GM15510 (cell line): ENCODE results near the gene MOB3C.

Experiments used
- POLR2A ChIP-seq: IDR thresholded peaks from 3 replicates; pipeline ENCODE4 v1.6.1; 2011; ENCODE audit warnings: borderline replicate concordance; ENCODE audit not compliant: insufficient read length; ENCODE audit errors: extremely low read depth

Gene MOB3C

DNA sequence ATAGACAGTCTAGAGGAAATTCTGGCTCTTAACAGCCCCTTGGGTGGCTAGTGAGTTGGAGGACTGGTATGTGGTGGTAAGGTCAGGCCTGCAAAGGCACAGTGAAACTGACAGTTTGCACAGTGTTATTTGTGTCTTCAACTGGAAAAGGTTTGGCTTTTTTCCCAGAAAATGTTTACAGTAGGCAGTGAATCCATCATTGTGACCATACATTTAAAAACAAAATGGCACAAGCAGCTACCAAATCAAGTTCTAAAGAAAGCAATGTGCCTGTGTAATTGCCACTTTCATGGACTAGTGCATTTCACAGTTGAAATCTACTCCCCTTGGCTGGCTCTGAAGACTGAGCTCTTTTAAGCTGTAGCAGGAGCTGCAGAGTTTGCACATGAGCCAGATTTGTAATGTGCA, 26.8 kb upstream of the MOB3C start:
- TF ChIP-seq POLR2A: no peak

DNA sequence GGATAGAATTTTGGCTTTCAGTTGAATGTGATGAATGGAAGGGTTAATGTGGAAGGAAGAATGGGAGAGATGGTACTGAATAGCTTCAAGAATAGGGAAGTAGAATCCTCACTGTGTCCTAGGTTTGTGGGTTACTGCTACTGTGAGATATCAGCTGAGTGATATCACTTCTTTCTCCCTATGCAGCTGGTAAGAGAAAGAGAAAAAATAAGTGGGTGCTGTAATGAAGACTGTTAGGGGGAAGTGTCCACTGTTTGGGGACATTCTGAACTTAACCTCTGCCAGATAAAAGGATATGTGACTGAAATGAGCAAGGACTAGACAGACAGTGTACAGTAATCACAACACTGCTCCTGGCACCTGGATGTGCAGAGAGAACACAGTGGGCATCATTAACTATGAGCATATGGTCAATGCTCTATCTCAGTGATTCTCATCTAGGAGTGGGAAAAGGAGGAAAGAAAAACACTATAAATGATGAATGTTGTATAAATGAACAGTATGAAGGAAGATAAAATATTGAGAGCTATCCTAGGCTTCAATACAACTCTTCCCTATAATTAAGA, 25.6 kb upstream of the MOB3C start:
- TF ChIP-seq POLR2A: no peak

DNA sequence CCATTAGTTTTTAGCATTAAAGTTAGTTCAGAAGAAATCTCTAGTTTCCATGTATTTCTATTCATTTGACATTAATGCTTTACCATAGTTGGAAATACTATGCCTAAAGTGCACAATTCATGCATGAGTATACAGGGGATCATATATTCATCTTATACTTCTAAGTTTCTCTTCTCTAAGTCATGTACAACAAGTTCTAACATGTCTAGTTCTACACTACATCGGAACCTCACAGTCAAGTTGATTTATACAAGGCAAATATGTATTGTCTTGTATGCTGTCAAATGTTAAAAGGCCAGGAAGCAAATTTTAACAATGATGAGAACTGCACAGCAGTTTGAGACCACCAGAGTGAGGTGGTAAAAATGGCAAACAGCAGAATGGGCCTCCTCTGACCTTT, 22.9 kb upstream of the MOB3C start:
- no peak for TF ChIP-seq POLR2A

DNA sequence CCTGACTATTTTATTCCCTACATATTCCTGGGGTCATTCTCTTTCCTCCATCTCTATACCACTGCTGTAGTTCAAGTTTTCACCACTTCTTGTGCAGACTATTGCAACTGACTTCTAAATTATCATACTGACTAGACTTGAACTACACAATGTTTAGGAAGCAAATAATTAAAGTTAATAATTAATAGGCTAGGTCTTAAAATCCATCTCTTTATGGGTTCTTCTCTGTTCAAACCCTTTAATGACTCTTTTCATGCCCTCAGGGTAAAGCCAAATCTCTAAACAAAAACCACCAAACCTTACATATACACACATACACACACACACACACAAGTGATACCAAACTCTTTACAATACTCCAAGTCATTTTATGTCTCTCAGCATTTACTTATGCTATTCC, 22.3 kb upstream of the MOB3C start:
- TF ChIP-seq POLR2A: no peak

DNA sequence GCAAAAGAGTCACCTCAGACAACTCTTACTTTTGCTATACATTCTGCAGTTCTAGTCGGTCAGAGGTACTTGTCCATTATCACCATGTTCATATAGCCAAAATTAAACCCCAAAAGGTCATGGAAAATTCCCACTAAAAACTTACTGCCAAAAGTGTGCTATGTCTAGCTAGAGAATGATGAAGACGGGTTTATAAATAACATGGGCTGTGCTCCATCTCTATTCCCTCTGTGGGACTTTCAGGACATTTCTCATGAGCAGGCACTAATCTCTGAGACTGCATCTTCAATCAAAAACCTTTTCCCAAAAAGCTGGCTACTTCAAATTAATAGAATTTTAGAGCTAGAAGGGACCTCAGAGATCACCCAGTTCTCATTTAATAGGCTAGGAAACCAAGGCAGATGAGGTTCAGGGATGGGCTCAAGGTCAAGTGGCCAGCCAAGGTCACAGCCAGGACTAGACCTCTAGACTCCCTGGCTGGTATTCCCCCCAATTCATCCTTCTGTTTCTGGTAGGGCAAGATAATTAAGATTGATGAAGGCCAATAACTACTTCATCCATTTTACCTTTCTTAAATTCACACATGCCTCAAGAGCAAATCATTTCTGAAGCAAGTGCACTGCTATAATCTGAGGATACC, 21.0 kb upstream of the MOB3C start:
- TF ChIP-seq POLR2A: no peak

- no peak for TF ChIP-seq POLR2A
These were observed 18.6 kb upstream of the MOB3C start for GRCh38 chr1:46635205-46635604.

GRCh38 chr1:46630719-46631118, 14.1 kb upstream of the MOB3C start:
- no peak for TF ChIP-seq POLR2A

DNA sequence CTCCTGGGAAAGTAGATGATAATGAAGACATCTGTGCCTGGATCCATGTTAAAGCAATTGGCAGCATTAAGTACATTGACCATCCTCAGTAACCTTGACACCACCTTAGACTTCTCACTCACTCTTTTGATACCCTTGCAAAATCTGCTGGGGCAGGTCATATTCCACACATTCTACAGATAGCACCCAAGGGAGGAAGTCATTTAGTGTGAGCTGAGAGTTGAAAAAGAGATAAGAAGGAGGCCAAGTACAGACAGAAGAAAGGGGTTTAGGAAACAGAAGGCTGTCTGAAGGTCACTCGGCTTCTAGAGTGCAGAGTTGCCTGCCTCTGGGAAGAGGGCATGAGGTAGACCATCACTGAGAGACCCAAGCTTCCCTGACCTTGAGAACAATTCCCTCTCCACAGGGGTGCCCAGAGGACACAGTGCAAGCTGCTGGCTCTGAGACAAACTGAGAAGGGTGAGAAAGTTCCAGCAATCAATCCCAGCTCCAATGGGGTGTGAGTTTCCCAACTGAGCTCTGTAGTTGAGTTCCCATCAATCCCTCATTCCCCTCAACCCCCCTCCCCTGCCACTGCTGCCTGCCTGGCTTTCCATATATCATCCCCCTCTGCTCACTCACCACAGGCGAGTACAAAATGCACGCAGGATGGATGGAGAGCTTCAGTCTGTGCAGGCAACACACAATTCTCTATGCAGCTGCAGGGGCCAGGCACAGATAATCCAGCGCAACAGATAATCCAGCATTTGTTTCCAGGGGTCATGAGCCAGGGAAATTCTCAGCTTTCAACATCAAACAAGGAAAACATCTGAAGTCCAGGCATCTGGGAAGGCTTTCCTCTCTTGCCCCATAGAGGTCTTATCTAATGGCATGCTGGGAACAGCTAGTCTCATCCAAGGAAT, 7.4 kb upstream of the MOB3C start:
- no peak for TF ChIP-seq POLR2A

- TF ChIP-seq POLR2A: no peak
These were observed 5.7 kb upstream of the MOB3C start for GRCh38 chr1:46622344-46622743.

DNA sequence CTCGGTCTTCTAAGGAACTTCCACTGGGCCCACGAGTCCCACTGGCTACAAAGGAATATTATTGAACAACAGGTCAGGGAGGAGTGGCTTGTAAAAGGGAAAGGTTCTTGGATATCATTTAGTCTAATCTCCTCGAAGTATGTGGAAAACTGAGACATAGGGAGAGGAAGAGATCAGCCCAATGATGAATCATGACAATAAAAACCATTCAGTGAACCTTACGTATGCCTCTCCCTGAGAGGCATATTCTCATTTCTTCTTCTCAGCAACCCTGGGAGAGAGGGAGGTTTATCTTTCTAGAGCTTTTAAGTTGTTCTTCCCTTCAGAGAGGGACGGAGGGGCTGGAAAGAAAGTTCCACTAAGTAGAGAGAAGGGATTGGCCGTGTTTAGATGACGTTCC, 5.3 kb upstream of the MOB3C start:
- TF ChIP-seq POLR2A: no peak

- no peak for TF ChIP-seq POLR2A
These were observed 3.1 kb upstream of the MOB3C start for GRCh38 chr1:46619656-46620258.

DNA sequence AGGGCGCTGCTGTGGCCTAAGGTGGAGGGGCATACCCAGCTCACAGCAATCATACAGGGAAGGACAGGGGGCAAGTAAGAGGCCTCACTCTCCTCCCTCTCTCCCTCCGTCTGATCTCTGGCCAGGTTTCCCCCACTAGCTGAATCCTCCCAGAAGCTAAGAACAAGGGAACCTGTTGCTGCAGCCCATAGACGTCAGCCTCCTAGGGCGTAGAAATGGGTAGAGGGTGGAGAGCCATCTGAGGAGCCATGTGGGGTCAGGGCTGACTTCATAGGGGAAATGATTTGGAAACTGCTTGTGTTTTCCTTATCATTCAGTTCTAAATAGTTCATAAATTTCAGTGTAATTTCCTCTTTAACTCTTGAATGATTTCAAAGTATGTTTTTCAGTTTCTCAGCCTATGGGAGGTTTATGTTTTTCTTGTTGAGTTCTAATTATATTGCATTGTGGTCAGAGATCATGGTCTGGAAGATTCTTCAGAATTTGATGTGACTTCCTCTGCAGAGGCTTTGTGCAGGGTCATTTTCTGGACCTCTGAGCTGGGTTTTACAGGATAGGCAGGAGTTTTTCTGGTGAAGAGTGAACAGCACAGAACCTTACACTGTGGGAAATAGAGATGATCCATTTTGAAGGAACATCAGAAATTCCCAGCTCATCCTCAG, 2.3 kb upstream of the MOB3C start:
- no peak for TF ChIP-seq POLR2A

DNA sequence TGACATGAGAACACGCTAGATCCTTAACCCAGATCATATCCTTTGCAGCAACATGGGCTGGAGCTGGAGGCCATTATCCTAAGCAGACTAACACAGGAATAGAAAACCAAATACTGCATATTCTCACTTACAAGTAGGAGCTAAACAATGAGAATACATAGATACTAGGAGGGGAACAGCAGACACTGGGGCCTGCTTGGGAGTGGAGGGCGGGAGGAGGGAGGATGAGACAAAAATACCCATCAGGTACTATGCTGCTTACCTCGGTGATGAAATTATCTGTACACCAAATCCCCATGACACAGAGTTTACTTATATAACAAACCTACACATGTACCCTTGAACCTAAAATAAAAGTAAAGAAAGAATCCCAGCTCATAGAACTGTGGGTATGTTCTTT, 1.2 kb upstream of the MOB3C start:
- TF ChIP-seq POLR2A: no peak

DNA sequence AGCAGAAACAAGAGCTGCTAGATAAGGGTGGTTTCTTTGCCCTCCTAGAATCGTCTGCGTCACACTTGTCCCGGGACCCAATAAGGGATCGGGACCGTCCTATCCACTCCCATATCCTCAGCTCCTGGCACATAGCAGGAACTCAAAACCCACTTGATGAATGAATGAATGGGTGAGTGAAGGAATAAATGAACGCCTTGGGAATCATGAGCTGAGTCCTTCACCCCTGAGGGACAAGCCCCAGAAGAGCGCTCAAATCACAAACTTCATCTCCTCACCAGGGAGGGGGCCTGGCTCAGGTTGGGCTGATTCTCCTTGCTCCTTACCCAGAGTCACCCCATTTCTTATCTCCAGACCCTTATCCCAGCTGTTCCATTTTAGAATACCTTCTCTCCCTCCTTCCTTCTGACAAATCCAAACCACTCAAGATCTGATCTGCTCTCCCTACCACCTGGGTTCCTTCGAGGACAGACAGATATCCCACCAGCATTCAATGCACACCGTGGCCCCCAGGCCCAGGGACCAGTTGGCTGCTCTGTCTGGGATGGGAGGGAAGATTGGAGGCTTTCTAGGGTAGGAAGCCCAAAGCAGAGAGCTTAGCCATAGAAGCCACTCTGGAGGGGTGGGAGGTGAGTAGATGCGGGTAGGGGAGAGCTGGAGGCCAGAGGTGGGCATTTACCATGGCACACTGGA, 643 bp upstream of the MOB3C start:
- TF ChIP-seq POLR2A: no peak

- TF ChIP-seq POLR2A: no peak
These were observed 876 bp downstream of the MOB3C start for GRCh38 chr1:46615735-46616134.

DNA sequence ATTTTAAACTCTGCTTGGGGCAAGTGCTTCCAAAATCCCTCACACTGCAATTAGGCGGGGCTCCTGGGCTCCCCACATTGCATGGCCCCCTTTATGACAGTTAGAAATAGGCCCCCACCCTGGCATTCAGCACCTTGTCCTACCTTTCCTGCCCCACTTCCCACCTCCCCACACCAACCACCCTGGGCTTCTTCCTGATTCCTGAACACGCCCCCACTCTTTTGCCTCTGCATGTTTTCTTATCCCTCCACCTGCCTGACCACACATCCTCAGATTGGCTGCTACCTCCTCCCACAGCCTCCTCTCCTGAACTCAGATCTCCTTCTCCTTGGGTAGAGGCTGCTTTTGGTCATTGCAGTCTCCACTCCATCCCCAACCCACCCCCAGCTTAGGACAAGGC, 1.5 kb downstream of the MOB3C start:
- no peak for TF ChIP-seq POLR2A
